ENCODE data around the gene PPM1J.

DNA sequence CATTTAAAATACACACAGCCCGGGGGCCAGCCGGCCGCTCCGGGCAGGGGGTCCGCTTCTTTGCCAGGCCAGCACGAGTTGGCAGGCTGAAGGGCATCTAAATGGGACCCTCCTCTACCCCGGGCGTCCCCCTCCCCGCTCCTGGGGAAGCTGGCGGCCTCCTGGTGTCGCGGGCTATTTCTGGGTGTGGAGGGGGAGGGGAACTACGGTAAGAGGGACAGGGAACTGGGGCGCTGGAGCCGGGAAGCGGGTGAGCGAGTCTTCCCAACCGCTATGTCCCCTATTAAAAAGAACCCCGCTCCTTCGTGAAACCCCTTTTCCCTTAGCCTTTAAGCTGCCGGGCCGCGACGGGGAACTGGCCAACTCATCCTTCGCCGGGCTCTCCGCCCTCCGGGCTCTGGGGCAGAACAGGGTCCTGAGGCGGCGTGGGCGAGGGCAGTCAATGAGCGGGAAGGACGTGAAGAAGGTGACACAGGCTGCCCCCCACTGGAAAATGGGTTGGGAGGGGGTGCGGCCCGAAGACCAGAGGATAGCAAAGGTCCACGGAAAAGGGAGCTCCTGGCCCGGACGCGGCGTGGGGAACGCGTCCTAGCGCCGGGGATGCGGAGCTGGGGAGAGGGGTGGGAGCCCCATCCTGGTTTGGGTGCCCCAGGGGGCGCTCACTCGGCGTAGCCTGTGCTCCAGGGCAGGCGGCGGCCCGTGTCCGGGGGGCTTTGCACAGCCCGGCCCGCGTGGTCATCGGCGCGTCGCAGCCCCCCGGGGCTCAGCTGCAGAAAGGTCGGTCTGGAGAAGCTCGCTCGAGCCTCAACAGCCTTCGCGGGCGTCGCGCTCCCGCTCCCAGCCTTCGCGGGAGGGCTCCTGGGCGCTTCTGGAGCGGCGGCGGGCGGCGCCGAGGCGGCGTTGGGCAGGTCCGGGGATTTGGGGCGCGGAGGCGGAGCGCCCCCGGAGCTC lies 544 bp downstream of the PPM1J start:
- TF ChIP-seq, protein P1, sequence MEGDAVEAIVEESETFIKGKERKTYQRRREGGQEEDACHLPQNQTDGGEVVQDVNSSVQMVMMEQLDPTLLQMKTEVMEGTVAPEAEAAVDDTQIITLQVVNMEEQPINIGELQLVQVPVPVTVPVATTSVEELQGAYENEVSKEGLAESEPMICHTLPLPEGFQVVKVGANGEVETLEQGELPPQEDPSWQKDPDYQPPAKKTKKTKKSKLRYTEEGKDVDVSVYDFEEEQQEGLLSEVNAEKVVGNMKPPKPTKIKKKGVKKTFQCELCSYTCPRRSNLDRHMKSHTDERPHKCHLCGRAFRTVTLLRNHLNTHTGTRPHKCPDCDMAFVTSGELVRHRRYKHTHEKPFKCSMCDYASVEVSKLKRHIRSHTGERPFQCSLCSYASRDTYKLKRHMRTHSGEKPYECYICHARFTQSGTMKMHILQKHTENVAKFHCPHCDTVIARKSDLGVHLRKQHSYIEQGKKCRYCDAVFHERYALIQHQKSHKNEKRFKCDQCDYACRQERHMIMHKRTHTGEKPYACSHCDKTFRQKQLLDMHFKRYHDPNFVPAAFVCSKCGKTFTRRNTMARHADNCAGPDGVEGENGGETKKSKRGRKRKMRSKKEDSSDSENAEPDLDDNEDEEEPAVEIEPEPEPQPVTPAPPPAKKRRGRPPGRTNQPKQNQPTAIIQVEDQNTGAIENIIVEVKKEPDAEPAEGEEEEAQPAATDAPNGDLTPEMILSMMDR (IDR thresholded peaks at IDR 0.05; ENCODE audit: low read length) = no peak
- TF ChIP-seq EZH2 (optimal IDR thresholded peaks at IDR 0.05; ENCODE audit: low read depth, low read length) (no peak), EZH2phosphoT487 (IDR thresholded peaks at IDR 0.05; ENCODE audit: low read length) (no peak)
